HG03064 (cell line): ENCODE data around the gene EFNA4.

Source experiments
- ATAC-seq: cut with Tn5 transposase; IDR thresholded peaks from one replicate; pipeline ENCODE4 v1.9.1; 2021; ENCODE audit warnings: low read depth; ENCODE audit not compliant: unreplicated experiment

EFNA4 gene

GRCh38 chr1:155051342-155051776 is 12.2 kb upstream of the EFNA4 start:
- ATAC-seq: peak; percentile 2

- no peak for ATAC-seq
Observed at GRCh38 chr1:155051777-155052398, 11.7 kb upstream of the EFNA4 start.

- ATAC-seq: no peak
Observed at GRCh38 chr1:155052439-155053395, 10.8 kb upstream of the EFNA4 start.

- no peak for ATAC-seq
Observed at GRCh38 chr1:155053531-155054105, 9.9 kb upstream of the EFNA4 start.

GRCh38 chr1:155057104-155057503 is 6.4 kb upstream of the EFNA4 start:
- no peak for ATAC-seq

- no peak for ATAC-seq
Observed at GRCh38 chr1:155057788-155058211, 5.7 kb upstream of the EFNA4 start.

- ATAC-seq: no peak
Observed at GRCh38 chr1:155060736-155061135, 2.8 kb upstream of the EFNA4 start.

GRCh38 chr1:155061381-155062150 is 2.0 kb upstream of the EFNA4 start:
- no peak for ATAC-seq

- ATAC-seq: no peak
Observed at GRCh38 chr1:155062151-155062686, 1.3 kb upstream of the EFNA4 start.

- no peak for ATAC-seq
Observed at GRCh38 chr1:155062702-155063411, 683 bp upstream of the EFNA4 start.

GRCh38 chr1:155064111-155064831 is 731 bp downstream of the EFNA4 start:
- ATAC-seq: no peak

- ATAC-seq: no peak
Observed at GRCh38 chr1:155064832-155065429, 1.4 kb downstream of the EFNA4 start.

- ATAC-seq: no peak
Observed at GRCh38 chr1:155066777-155067176, 3.2 kb downstream of the EFNA4 start.

- no peak for ATAC-seq
Observed at GRCh38 chr1:155068599-155068998, 5.1 kb downstream of the EFNA4 start.

GRCh38 chr1:155069551-155070157 is 6.1 kb downstream of the EFNA4 start:
- ATAC-seq: no peak

- no peak for ATAC-seq
Observed at GRCh38 chr1:155070158-155070621, 6.7 kb downstream of the EFNA4 start.

GRCh38 chr1:155070721-155071569 is 7.4 kb downstream of the EFNA4 start:
- no peak for ATAC-seq
